A549 (cell line): ENCODE data around the gene PPP1R3C. TPM values are rescaled to one million over a fixed set of nuclear protein-coding genes. Genes with fewer than 3 reads are reported as not detected.

ENCODE experiments used
- ATAC-seq, 2 experiments: fragments of 200-7000 bp in 1 of 2; fragments of >200 bp in 1 of 2; cut with Nextera tagmentation in 1 of 2; cut with Tn5 transposase in 1 of 2; 3 replicates each; pipeline versions ENCODE4 v1.8.0 to v1.9.1; 2018 to 2020; ENCODE audit warnings: mild to moderate bottlenecking in 1 of 2, moderate library complexity in 1 of 2
- CTCF ChIA-PET: fragments of 300-600 bp; sonication (Branson Sonifier 250); formaldehyde crosslinking; extraction: SDS; loops from one replicate; lab custom pipeline; 2021; ENCODE audit warnings: antibody characterized with exemption, inconsistent platforms; lab: Yijun Ruan, JAX
- POLR2A ChIA-PET: fragments of 350-600 bp; formaldehyde crosslinking; extraction: SDS; loops from one replicate; lab custom pipeline; 2021; ENCODE audit warnings: antibody characterized with exemption, inconsistent platforms; lab: Yijun Ruan, JAX
- DNase-seq, 2 experiments: peaks; one replicate each; pipeline versions ENCODE4 v3.0.0 to v3.0.0-alpha.2; 2011 to 2016; ENCODE audit warnings: low read depth in 1 of 2, low spot score in 1 of 2
- FAIRE-seq: peaks from 2 replicates; lab custom pipeline; 2011; peaks lifted over from hg19 to GRCh38; lab: Jason Lieb, UNC
- H3K27ac ChIP-seq, 2 experiments: fragments of >200 bp; sonication (Bioruptor Twin); formaldehyde crosslinking; 3 replicates each; pipeline ENCODE4 v1.5.1; 2016 to 2017
- H3K4me1 ChIP-seq: fragments of >200 bp; sonication (Bioruptor Twin); formaldehyde crosslinking; 3 replicates; pipeline ENCODE4 v1.6.1; 2016
- H3K4me2 ChIP-seq: fragments of >200 bp; sonication (Bioruptor Twin); formaldehyde crosslinking; 3 replicates; pipeline ENCODE4 v1.6.1; 2016
- H3K4me3 ChIP-seq: fragments of >200 bp; sonication (Bioruptor Twin); formaldehyde crosslinking; 3 replicates; pipeline ENCODE4 v1.5.1; 2016
- H3K9me3 ChIP-seq: fragments of >200 bp; sonication (Bioruptor Twin); formaldehyde crosslinking; 3 replicates; pipeline ENCODE4 v1.6.1; 2016
- CBX2 ChIP-seq: fragments of 200-600 bp; sonication (generic); IDR thresholded peaks from 2 replicates; pipeline ENCODE4 v1.6.1; 2016; ENCODE audit warnings: low read depth, mild to moderate bottlenecking, borderline replicate concordance
- CBX8 ChIP-seq: fragments of 200-600 bp; sonication (generic); IDR thresholded peaks from 2 replicates; pipeline ENCODE4 v1.6.1; 2016
- CHD2 ChIP-seq: fragments of 150-350 bp; IDR thresholded peaks from 2 replicates; pipeline ENCODE4 v1.6.1; 2014; ENCODE audit warnings: low read length; ENCODE audit not compliant: partially characterized antibody
- CHD4 ChIP-seq: fragments of 200-600 bp; sonication (generic); IDR thresholded peaks from 2 replicates; pipeline ENCODE4 v1.6.1; 2016; ENCODE audit warnings: antibody characterized with exemption, mild to moderate bottlenecking, borderline replicate concordance
- EHF ChIP-seq: fragments of 250-450 bp; sonication (Bioruptor Pico); IDR thresholded peaks from 2 replicates; pipeline ENCODE4 v1.5.0; 2020; ENCODE audit warnings: mild to moderate bottlenecking
- EHMT2 ChIP-seq: fragments of 200-600 bp; sonication (generic); IDR thresholded peaks from 2 replicates; pipeline ENCODE4 v1.6.1; 2016; ENCODE audit warnings: antibody characterized with exemption, low read depth, mild to moderate bottlenecking, moderate library complexity
- FOSL2 ChIP-seq, 2 experiments: fragments of 450-650 bp in 1 of 2; fragments of >200 bp in 1 of 2; sonication (Bioruptor Twin) in 1 of 2; formaldehyde crosslinking; IDR thresholded peaks; 2 replicates each; pipeline versions ENCODE4 v1.5.0 to v1.6.1; 2016 to 2020; ENCODE audit warnings: mild to moderate bottlenecking in 1 of 2, moderate library complexity in 1 of 2
- FOXS1 ChIP-seq: fragments of 250-450 bp; sonication (Bioruptor Pico); IDR thresholded peaks from 2 replicates; pipeline ENCODE4 v1.5.0; 2020; ENCODE audit warnings: mild to moderate bottlenecking, moderate library complexity
- HOXA7 ChIP-seq: fragments of 250-450 bp; sonication (Bioruptor Pico); IDR thresholded peaks from 2 replicates; pipeline ENCODE4 v1.5.0; 2020; ENCODE audit warnings: mild to moderate bottlenecking, moderate library complexity
- HOXB13 ChIP-seq: fragments of 250-450 bp; sonication (Bioruptor Pico); IDR thresholded peaks from 2 replicates; pipeline ENCODE4 v1.5.0; 2020; ENCODE audit warnings: low read depth, mild to moderate bottlenecking, moderate library complexity
- HOXB5 ChIP-seq: fragments of 250-450 bp; sonication (Bioruptor Pico); IDR thresholded peaks from 2 replicates; pipeline ENCODE4 v1.5.0; 2020; ENCODE audit warnings: mild to moderate bottlenecking, moderate library complexity
- JUNB ChIP-seq: fragments of >200 bp; sonication (Bioruptor Twin); formaldehyde crosslinking; IDR thresholded peaks from 2 replicates; pipeline ENCODE4 v1.6.1; 2016
- KDM1A ChIP-seq: fragments of 200-600 bp; sonication (generic); IDR thresholded peaks from 2 replicates; pipeline ENCODE4 v1.6.1; 2016; ENCODE audit warnings: low read depth, mild to moderate bottlenecking
- MAFK ChIP-seq: fragments of 450-650 bp; IDR thresholded peaks from 2 replicates; pipeline ENCODE4 v1.6.1; 2014; ENCODE audit not compliant: partially characterized antibody
- MYC ChIP-seq: IDR thresholded peaks from 2 replicates; pipeline ENCODE4 v1.6.1; 2012; ENCODE audit warnings: mild to moderate bottlenecking, inconsistent platforms, low read length, improper control_type of control experiment, borderline replicate concordance
- NR3C1 ChIP-seq: fragments of >200 bp; sonication (Bioruptor Twin); formaldehyde crosslinking; IDR thresholded peaks from 3 replicates; pipeline ENCODE4 v1.6.1; 2017
- POLR2A ChIP-seq: IDR thresholded peaks from 2 replicates; pipeline ENCODE4 v1.6.1; 2012; ENCODE audit warnings: mild to moderate bottlenecking, low read length
- SMC3 ChIP-seq: fragments of >200 bp; sonication (Bioruptor Twin); formaldehyde crosslinking; IDR thresholded peaks from 3 replicates; pipeline ENCODE4 v1.6.1; 2018; ENCODE audit warnings: inconsistent platforms
- ZSCAN20 ChIP-seq: fragments of 250-450 bp; sonication (Bioruptor Pico); IDR thresholded peaks from 2 replicates; pipeline ENCODE4 v1.8.0; 2022; ENCODE audit warnings: mild to moderate bottlenecking, moderate library complexity
- WGBS: methylation state at CpG from one replicate; pipeline ENCODE4 v1.1.6; 2017; ENCODE audit errors: missing lambda C conversion rate; 5-methylcytosine and 5-hydroxymethylcytosine counted together
- polyA plus RNA-seq, 4 experiments: library from polyadenylated mRNA; depleted of rRNA in 3 of 4; stranded (reverse); fragments of >200 nt; fragmentation: RNase III in 1 of 4; extraction: RNeasy Plus Mini Kit Qiagen cat#74134 plus additional on column Dnase treatment in 1 of 4; gene quantifications; 2 replicates in 3 of 4; 3 replicates in 1 of 4; pipeline ENCODE4 v1.2.3, GENCODE V29; 2011 to 2017
- TF ChIP-seq, protein P1 (sequence below): IDR thresholded peaks from 2 replicates; pipeline ENCODE4 v1.6.1; 2012; ENCODE audit warnings: low read depth, borderline replicate concordance
- TF ChIP-seq, protein P2 (sequence below): IDR thresholded peaks from 2 replicates; pipeline ENCODE4 v1.6.1; 2012
- TF ChIP-seq, protein P3 (sequence below): fragments of >200 bp; sonication (Bioruptor Twin); formaldehyde crosslinking; IDR thresholded peaks from 3 replicates; pipeline ENCODE4 v1.6.1; 2016
- TF ChIP-seq, protein P4 (sequence below): fragments of 150-350 bp; IDR thresholded peaks from 2 replicates; pipeline ENCODE4 v1.6.1; 2014; ENCODE audit warnings: low read depth, mild to moderate bottlenecking, low read length
- TF ChIP-seq, protein P5 (sequence below): fragments of >200 bp; sonication (Bioruptor Twin); formaldehyde crosslinking; IDR thresholded peaks from 2 replicates; pipeline ENCODE4 v1.6.1; 2016
- TF ChIP-seq, protein P6 (sequence below): fragments of 250-450 bp; sonication (Bioruptor Pico); IDR thresholded peaks from 2 replicates; pipeline ENCODE4 v1.5.0; 2021; ENCODE audit warnings: mild to moderate bottlenecking, moderate library complexity, borderline replicate concordance

The PPP1R3C gene
- polyA plus RNA-seq, 2 of the 4 experiments (the other 2 are of a cell fraction): 10.5 to 20.0 TPM

DNA sequence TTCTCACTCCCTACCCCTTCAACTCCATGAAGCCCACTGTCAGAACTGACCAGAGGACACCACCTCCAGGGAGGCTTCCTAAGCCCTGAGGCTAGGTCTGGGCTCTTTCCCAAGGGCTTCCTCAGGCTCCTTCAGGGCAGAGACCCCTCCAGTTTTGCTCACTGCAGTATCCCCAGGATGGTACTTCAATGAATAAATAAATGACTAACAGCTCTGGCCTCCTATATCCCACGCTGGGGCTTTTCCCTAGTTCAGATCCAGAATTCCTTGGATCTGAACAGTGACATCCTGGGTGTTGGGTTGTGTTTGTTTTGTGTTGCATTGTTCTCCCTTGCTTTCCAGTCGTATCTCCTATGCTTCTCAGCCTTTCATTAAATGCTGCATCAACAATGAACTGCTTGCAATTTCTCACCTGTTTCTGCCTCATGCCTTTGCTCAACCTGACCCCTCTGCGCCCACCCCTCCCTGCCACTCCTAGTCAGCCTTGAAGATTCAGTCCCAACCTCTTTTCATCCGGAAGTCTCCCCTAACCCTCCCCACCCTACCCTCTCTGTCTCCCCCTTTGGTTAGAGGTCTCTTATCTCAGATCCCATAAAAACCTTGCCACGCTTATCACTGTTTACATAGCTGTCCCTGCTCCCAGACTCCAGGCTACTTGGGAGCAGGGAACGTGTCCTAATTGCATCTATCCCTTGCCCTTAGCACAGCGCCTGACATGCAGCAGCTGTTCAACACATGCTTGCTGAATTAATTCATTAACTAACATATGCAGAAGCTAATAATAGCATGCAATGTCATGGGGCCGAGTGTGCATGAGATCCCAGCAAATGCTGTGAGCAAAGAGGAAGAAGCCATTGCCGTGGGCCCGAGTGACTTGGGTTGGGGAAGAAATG lies 41.7 kb downstream of the PPP1R3C start (continued):
- 0 out of 2 replicates have a peak, but pooled peaks have one; percentile 24 for TF ChIP-seq FOSL2 (IDR thresholded peaks at IDR 0.05)
- TF ChIP-seq FOSL2 (CRISPR knock-in tag; IDR thresholded peaks at IDR 0.05): peak; percentile 55
- TF ChIP-seq HOXB13 (CRISPR knock-in tag): no peak
- TF ChIP-seq, protein P1, sequence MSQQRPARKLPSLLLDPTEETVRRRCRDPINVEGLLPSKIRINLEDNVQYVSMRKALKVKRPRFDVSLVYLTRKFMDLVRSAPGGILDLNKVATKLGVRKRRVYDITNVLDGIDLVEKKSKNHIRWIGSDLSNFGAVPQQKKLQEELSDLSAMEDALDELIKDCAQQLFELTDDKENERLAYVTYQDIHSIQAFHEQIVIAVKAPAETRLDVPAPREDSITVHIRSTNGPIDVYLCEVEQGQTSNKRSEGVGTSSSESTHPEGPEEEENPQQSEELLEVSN: no peak
- TF ChIP-seq, protein P2, sequence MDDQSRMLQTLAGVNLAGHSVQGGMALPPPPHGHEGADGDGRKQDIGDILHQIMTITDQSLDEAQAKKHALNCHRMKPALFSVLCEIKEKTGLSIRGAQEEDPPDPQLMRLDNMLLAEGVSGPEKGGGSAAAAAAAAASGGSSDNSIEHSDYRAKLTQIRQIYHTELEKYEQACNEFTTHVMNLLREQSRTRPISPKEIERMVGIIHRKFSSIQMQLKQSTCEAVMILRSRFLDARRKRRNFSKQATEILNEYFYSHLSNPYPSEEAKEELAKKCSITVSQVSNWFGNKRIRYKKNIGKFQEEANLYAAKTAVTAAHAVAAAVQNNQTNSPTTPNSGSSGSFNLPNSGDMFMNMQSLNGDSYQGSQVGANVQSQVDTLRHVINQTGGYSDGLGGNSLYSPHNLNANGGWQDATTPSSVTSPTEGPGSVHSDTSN: 0 out of 2 replicates have a peak, but pooled peaks have one; percentile 44
- TF ChIP-seq, protein P3, sequence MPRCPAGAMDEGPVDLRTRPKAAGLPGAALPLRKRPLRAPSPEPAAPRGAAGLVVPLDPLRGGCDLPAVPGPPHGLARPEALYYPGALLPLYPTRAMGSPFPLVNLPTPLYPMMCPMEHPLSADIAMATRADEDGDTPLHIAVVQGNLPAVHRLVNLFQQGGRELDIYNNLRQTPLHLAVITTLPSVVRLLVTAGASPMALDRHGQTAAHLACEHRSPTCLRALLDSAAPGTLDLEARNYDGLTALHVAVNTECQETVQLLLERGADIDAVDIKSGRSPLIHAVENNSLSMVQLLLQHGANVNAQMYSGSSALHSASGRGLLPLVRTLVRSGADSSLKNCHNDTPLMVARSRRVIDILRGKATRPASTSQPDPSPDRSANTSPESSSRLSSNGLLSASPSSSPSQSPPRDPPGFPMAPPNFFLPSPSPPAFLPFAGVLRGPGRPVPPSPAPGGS: no peak
- TF ChIP-seq, protein P4, sequence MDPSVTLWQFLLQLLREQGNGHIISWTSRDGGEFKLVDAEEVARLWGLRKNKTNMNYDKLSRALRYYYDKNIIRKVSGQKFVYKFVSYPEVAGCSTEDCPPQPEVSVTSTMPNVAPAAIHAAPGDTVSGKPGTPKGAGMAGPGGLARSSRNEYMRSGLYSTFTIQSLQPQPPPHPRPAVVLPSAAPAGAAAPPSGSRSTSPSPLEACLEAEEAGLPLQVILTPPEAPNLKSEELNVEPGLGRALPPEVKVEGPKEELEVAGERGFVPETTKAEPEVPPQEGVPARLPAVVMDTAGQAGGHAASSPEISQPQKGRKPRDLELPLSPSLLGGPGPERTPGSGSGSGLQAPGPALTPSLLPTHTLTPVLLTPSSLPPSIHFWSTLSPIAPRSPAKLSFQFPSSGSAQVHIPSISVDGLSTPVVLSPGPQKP: no peak
- TF ChIP-seq, protein P5, sequence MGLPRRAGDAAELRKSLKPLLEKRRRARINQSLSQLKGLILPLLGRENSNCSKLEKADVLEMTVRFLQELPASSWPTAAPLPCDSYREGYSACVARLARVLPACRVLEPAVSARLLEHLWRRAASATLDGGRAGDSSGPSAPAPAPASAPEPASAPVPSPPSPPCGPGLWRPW: no peak
- TF ChIP-seq KDM1A: no peak
- TF ChIP-seq CBX8: no peak
- no peak for TF ChIP-seq FOXS1 (CRISPR knock-in tag)
- no peak for TF ChIP-seq HOXA7 (CRISPR knock-in tag)
- peak; percentile 42 for TF ChIP-seq MAFK
- TF ChIP-seq EHF: no peak
- no peak for TF ChIP-seq EHMT2
- no peak for TF ChIP-seq CHD4
- peak; percentile 71; the same call in 1 of the 2 replicates for TF ChIP-seq MYC

DNA sequence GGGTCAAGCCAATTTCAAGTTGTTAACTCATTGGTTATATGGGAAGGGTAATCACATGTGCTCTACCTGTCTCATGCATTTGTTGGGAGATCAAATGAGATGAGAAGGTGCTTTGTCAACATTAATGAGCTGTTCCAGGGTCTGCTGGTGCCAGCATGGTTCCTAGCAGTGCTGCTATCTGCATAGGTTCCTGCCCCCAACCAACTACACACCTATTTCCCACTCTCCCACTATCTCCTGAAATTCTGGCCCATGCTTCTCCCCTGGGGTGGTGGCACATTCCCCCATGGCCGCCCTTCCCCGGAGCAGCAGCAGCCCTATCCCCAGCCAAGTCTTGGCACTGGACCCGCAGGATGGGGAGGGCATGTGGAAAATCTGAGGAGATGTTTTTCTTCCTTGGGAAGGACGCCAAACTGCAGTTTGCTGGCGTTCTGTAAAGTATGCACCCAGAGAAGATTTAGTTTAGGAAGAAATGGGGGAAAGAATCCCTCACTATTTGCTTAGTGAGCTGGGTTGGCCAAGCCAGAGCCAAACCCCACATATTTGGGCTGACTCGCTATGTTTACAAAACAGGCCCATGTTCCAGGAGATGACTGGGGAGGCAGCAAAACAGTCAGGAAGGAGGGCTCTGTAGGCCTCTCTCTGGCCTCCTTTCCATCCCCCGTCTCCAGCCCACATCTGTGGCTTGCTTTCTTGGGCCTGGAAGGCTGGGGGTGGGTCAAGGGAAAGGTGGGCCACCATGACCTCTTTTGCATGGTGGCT lies 42.5 kb downstream of the PPP1R3C start:
- 5% methylated on average over 7 of the region's 7 CpGs for WGBS
- Histone ChIP-seq H3K4me3 (0 out of 3 replicates have a peak overlapping the region, but pooled peaks have one; percentile 0), H3K27ac (peak overlapping the region; percentile 93 to 94), H3K4me1 (peaks cover 66% of the 10 kb centered on the region), H3K9me3 (no peaks in the 10 kb centered on the region), H3K4me2 (peak overlapping the region; percentile 75)
- FAIRE-seq: no peak
- ChIA-PET POLR2A (interaction anchor here (1.5 to 4.3 kb wide), 3 partner anchors 23 to 43 kb away, joined by 3 to 37 read pairs (median 4); partner anchors contain the start of gene PPP1R3C), CTCF (interaction anchor here (1.3 to 2.8 kb wide), 6 partner anchors 8 to 46 kb away, joined by 4 to 14 read pairs (median 6); partner anchors contain the start of gene PPP1R3C)
- peak; percentile 77 to 85 for ATAC-seq
- peak; percentile 57 to 96 for DNase-seq
- peak; percentile 30 for TF ChIP-seq MAFK
- TF ChIP-seq CHD2: no peak
- no peak for TF ChIP-seq MYC
- TF ChIP-seq CBX2: no peak
- TF ChIP-seq SMC3: peak; percentile 42; the same call in 1 of the 3 replicates
- TF ChIP-seq ZSCAN20 (CRISPR knock-in tag): no peak
- TF ChIP-seq POLR2A: no peak
- 0 out of 2 replicates have a peak, but pooled peaks have one; percentile 8 for TF ChIP-seq FOSL2 (IDR thresholded peaks at IDR 0.05)
- TF ChIP-seq FOSL2 (CRISPR knock-in tag; IDR thresholded peaks at IDR 0.05): peak; percentile 75
- TF ChIP-seq, protein P1: no peak; the same call in 1 of the 2 replicates
- no peak for TF ChIP-seq NR3C1
- peak; percentile 73 for TF ChIP-seq JUNB
- TF ChIP-seq FOXS1 (CRISPR knock-in tag): peak; percentile 41; the same call in 1 of the 2 replicates
- TF ChIP-seq, protein P6, sequence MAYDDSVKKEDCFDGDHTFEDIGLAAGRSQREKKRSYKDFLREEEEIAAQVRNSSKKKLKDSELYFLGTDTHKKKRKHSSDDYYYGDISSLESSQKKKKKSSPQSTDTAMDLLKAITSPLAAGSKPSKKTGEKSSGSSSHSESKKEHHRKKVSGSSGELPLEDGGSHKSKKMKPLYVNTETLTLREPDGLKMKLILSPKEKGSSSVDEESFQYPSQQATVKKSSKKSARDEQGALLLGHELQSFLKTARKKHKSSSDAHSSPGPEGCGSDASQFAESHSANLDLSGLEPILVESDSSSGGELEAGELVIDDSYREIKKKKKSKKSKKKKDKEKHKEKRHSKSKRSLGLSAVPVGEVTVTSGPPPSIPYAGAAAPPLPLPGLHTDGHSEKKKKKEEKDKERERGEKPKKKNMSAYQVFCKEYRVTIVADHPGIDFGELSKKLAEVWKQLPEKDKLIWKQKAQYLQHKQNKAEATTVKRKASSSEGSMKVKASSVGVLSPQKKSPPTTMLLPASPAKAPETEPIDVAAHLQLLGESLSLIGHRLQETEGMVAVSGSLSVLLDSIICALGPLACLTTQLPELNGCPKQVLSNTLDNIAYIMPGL (CRISPR knock-in tag): no peak
- TF ChIP-seq HOXB5 (CRISPR knock-in tag): 0 out of 2 replicates have a peak, but pooled peaks have one; percentile 17
